Activated CD4-positive, alpha-beta T cell treated with anti-CD3 and anti-CD28 coated beads for 36 hours (primary cell): Measurements from ENCODE around the gene CA10. TPM values are rescaled to one million over a fixed set of nuclear protein-coding genes. Genes with fewer than 3 reads are reported as not detected.

Experiments
- ATAC-seq: fragments of 200-7000 bp; cut with Tn5 transposase; one replicate; pipeline ENCODE4 v1.10.0; 2021; ENCODE audit warnings: mild to moderate bottlenecking, moderate library complexity
- CTCF ChIA-PET: fragments of 350-600 bp; sonication (Branson Sonifier 250); formaldehyde crosslinking; loops from one replicate; lab custom pipeline; 2021; ENCODE audit warnings: antibody characterized with exemption; lab: Charles Lee
- POLR2A ChIA-PET: fragments of 350-600 bp; sonication (Branson Sonifier 250); formaldehyde crosslinking; loops from one replicate; lab custom pipeline; 2021; ENCODE audit warnings: antibody characterized with exemption, inconsistent platforms; lab: Charles Lee
- DNase-seq: peaks from one replicate; pipeline ENCODE4 v3.0.0-alpha.2; 2020
- H3K27ac Mint-ChIP-seq: one replicate; pipeline ENCODE4 v1.8.0; 2021; ENCODE audit warnings: mixed read lengths
- H3K27me3 Mint-ChIP-seq: one replicate; pipeline ENCODE4 v1.8.0; 2021; ENCODE audit warnings: mixed read lengths
- H3K36me3 Mint-ChIP-seq: one replicate; pipeline ENCODE4 v1.8.0; 2021; ENCODE audit warnings: low read depth, mixed read lengths
- H3K4me1 Mint-ChIP-seq: one replicate; pipeline ENCODE4 v1.8.0; 2021; ENCODE audit warnings: mixed read lengths
- H3K4me3 Mint-ChIP-seq: one replicate; pipeline ENCODE4 v1.8.0; 2021; ENCODE audit warnings: mild to moderate bottlenecking, moderate library complexity, mixed read lengths
- H3K9me3 Mint-ChIP-seq: one replicate; pipeline ENCODE4 v1.8.0; 2021; ENCODE audit warnings: low read depth, mixed read lengths
- intact Hi-C, 2 experiments: fragments of 100-400 bp; cut with DNase I in 1 of 2; cut with micrococcal nuclease in 1 of 2; formaldehyde crosslinking; loops; one replicate each; pipeline versions ENCODE4 v1.14.2 to v1.15.1; 2022 to 2024; cut with DNase I, micrococcal nuclease
- total RNA-seq, 2 experiments: library from RNA; stranded (reverse); gene quantifications; one replicate each; pipeline ENCODE4 v1.2.3, GENCODE V29; 2021

Gene CA10
- total RNA-seq, 2 experiments from 2014 or later = not detected

DNA sequence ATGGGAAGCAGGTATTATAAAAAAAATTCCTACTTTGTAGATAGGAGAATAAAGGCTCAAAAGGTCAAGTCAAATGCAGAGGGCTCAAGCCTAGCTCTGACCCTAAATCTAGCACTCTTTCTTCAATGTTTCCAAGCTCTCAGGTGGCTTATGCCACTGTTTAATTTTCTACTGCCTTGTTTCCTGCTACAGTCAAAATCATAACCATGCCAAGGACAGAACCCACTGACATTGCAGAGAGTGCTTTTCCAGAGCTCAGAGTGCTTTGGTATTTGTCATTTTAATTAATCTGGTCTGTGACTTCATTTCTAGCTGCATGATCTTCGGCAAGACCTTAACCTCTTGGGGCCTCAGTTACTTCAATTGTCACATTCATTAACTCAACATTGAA, 344.7 kb downstream of the CA10 start:
- no peak for DNase-seq
- ChIA-PET POLR2A (no interaction called here), CTCF (no interaction called here)
- Mint-ChIP-seq H3K4me3 (no peak overlapping the region), H3K27me3 (peaks cover 14% of the 10 kb centered on the region), H3K9me3 (no peaks in the 10 kb centered on the region), H3K4me1 (peaks cover 2% of the 10 kb centered on the region), H3K36me3 (no peaks in the 10 kb centered on the region), H3K27ac (no peak overlapping the region)
- no peak for ATAC-seq
- intact Hi-C loops = no loop called here

DNA sequence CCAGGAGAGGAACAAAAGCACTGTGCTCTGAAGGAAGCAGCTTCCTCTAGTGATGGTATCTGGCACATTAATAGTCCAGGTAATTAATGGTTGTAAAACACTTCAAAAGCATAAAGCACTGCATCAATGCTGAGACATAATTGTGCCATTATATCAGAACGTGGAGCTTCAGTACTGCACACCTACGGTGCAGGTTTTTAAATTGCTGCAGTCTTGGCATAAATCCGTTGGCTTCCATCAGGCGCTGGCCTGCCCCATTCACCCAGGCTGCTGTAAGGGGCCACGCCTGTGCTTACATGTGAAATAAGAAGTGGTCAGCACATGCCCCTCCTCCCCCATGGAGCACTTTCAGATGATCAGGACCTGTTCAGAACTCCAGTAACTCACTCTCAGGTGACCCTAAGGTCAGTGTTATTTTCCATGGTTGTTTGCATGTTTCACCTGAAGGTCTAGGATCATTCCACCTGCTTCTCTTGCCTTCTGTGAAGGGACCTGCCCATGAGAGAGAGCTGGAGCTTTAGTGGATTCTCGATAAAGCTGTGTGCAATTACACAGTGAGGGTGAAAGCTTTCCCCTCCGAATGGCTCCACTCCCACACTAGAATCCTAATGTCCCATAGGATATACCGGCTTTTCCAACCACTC, 345.3 kb downstream of the CA10 start:
- no peaks in the 10 kb centered on the region for H3K36me3 Mint-ChIP-seq
- intact Hi-C loops = no loop called here
- CTCF ChIA-PET = no interaction called here

GRCh38 chr17:51807460-51807859, 351.1 kb downstream of the CA10 start:
- intact Hi-C loops = no loop called here
- DNase-seq (no peak), ATAC-seq (no peak)
- Mint-ChIP-seq H3K4me1 (no peaks in the 10 kb centered on the region), H3K27ac (no peak overlapping the region), H3K9me3 (no peaks in the 10 kb centered on the region), H3K27me3 (peaks cover 16% of the 10 kb centered on the region), H3K36me3 (no peaks in the 10 kb centered on the region), H3K4me3 (no peak overlapping the region)
- POLR2A ChIA-PET = no interaction called here
- CTCF ChIA-PET = no interaction called here

More for the DNA sequence above, 345.3 kb downstream of the CA10 start:
- ATAC-seq (no peak), DNase-seq (no peak)
- H3K9me3 Mint-ChIP-seq = no peaks in the 10 kb centered on the region
- H3K4me1 Mint-ChIP-seq = no peaks in the 10 kb centered on the region
- no peak overlapping the region for H3K4me3 Mint-ChIP-seq
- peaks cover 14% of the 10 kb centered on the region for H3K27me3 Mint-ChIP-seq
- POLR2A ChIA-PET = no interaction called here
- H3K27ac Mint-ChIP-seq = no peak overlapping the region

- no peaks in the 10 kb centered on the region for H3K36me3 Mint-ChIP-seq
- ATAC-seq = no peak
- H3K27ac Mint-ChIP-seq = no peak overlapping the region
- peaks cover 14% of the 10 kb centered on the region for H3K27me3 Mint-ChIP-seq
- peaks cover 3% of the 10 kb centered on the region for H3K4me1 Mint-ChIP-seq
- CTCF ChIA-PET = no interaction called here
- DNase-seq = no peak
- intact Hi-C loops = no loop called here
- no peak overlapping the region for H3K4me3 Mint-ChIP-seq
- POLR2A ChIA-PET = no interaction called here
- H3K9me3 Mint-ChIP-seq = no peaks in the 10 kb centered on the region
These were observed 352.7 kb downstream of the CA10 start for GRCh38 chr17:51805765-51806164.

GRCh38 chr17:51805185-51805584, 353.3 kb downstream of the CA10 start:
- peaks cover 3% of the 10 kb centered on the region for H3K4me1 Mint-ChIP-seq
- H3K9me3 Mint-ChIP-seq = no peaks in the 10 kb centered on the region
- H3K36me3 Mint-ChIP-seq = no peaks in the 10 kb centered on the region
- no peak for ATAC-seq
- peaks cover 11% of the 10 kb centered on the region for H3K27me3 Mint-ChIP-seq
- no peak overlapping the region for H3K4me3 Mint-ChIP-seq
- POLR2A ChIA-PET = no interaction called here
- no peak overlapping the region for H3K27ac Mint-ChIP-seq
- CTCF ChIA-PET = no interaction called here
- intact Hi-C loops = no loop called here
- no peak for DNase-seq

DNA sequence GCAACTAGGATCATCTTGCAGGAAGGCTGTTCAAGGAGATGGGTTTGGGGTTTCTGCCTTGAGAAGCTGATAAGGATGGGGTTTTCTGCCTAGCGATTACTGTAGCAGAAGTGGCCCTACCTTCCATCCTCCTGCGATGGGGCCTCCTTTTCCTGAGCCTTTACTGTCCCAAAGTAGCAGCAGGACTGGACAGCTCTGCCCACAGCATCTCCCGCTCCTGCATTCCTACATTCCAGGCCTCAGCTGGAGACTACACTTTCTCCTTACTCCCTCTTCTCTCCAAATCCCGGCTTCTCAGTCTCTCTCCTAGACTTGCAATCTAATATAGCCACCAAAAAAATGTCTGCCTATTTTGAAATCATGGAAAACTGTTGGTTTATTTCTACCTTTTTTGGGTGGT, 355.4 kb downstream of the CA10 start:
- Mint-ChIP-seq H3K27ac (no peak overlapping the region), H3K27me3 (peaks cover 7% of the 10 kb centered on the region), H3K4me1 (peaks cover 3% of the 10 kb centered on the region), H3K9me3 (no peaks in the 10 kb centered on the region), H3K4me3 (no peak overlapping the region), H3K36me3 (no peaks in the 10 kb centered on the region)
- ATAC-seq (no peak), DNase-seq (no peak)
- intact Hi-C loops = no loop called here
- ChIA-PET POLR2A (no interaction called here), CTCF (no interaction called here)

GRCh38 chr17:51802544-51802943, 356.0 kb downstream of the CA10 start:
- POLR2A ChIA-PET = no interaction called here
- H3K9me3 Mint-ChIP-seq = no peaks in the 10 kb centered on the region
- peaks cover 3% of the 10 kb centered on the region for H3K4me1 Mint-ChIP-seq
- no peak overlapping the region for H3K4me3 Mint-ChIP-seq
- CTCF ChIA-PET = no interaction called here
- DNase-seq = no peak
- H3K27ac Mint-ChIP-seq = no peak overlapping the region
- intact Hi-C loops = no loop called here
- no peak for ATAC-seq
- no peaks in the 10 kb centered on the region for H3K36me3 Mint-ChIP-seq
- H3K27me3 Mint-ChIP-seq = peaks cover 7% of the 10 kb centered on the region

GRCh38 chr17:51801626-51802025, 356.9 kb downstream of the CA10 start:
- DNase-seq = no peak
- Mint-ChIP-seq H3K9me3 (no peaks in the 10 kb centered on the region), H3K36me3 (no peaks in the 10 kb centered on the region), H3K4me3 (no peak overlapping the region), H3K4me1 (peaks cover 3% of the 10 kb centered on the region), H3K27me3 (peaks cover 11% of the 10 kb centered on the region), H3K27ac (no peak overlapping the region)
- intact Hi-C loops = no loop called here
- no peak for ATAC-seq
- ChIA-PET CTCF (no interaction called here), POLR2A (no interaction called here)

GRCh38 chr17:51799981-51800380, 358.5 kb downstream of the CA10 start:
- Mint-ChIP-seq H3K4me1 (peaks cover 3% of the 10 kb centered on the region), H3K9me3 (no peaks in the 10 kb centered on the region), H3K27ac (no peak overlapping the region), H3K36me3 (no peaks in the 10 kb centered on the region), H3K4me3 (no peak overlapping the region), H3K27me3 (peaks cover 10% of the 10 kb centered on the region)
- no peak for DNase-seq
- no peak for ATAC-seq
- intact Hi-C loops = no loop called here
- POLR2A ChIA-PET = no interaction called here
- CTCF ChIA-PET = no interaction called here

DNA sequence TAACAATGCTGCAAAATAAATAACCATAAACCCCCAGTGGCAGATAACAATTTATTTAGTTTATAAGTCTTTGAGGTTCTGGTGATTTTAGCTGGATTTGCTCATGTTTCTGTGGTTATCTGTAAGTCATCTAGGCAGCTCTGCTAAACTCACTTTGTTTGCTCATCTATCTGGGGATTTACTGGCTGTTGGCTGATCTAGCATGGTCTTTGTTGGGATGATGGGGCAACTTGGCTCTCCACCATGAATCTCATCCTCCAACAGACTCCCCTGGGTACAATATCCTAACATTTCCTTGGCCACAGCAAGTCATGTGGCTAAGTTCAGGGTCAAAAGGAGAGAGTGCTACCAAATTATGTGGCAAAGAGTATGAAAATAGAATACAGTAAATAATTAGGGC, 359.3 kb downstream of the CA10 start:
- peaks cover 9% of the 10 kb centered on the region for H3K27me3 Mint-ChIP-seq
- no peak for DNase-seq
- H3K4me1 Mint-ChIP-seq = peaks cover 3% of the 10 kb centered on the region
- ChIA-PET CTCF (no interaction called here), POLR2A (no interaction called here)
- no peaks in the 10 kb centered on the region for H3K36me3 Mint-ChIP-seq
- ATAC-seq = no peak
- no peak overlapping the region for H3K27ac Mint-ChIP-seq
- no peak overlapping the region for H3K4me3 Mint-ChIP-seq
- intact Hi-C loops = no loop called here
- no peaks in the 10 kb centered on the region for H3K9me3 Mint-ChIP-seq

GRCh38 chr17:51797150-51797549, 361.4 kb downstream of the CA10 start:
- ATAC-seq (no peak), DNase-seq (no peak)
- ChIA-PET CTCF (no interaction called here), POLR2A (no interaction called here)
- H3K4me1 Mint-ChIP-seq = peaks cover 3% of the 10 kb centered on the region
- peaks cover 10% of the 10 kb centered on the region for H3K27me3 Mint-ChIP-seq
- H3K36me3 Mint-ChIP-seq = no peaks in the 10 kb centered on the region
- H3K4me3 Mint-ChIP-seq = no peak overlapping the region
- intact Hi-C loops = no loop called here
- H3K27ac Mint-ChIP-seq = no peak overlapping the region
- H3K9me3 Mint-ChIP-seq = no peaks in the 10 kb centered on the region

- Mint-ChIP-seq H3K4me3 (no peak overlapping the region), H3K4me1 (no peaks in the 10 kb centered on the region), H3K27ac (no peak overlapping the region), H3K9me3 (no peaks in the 10 kb centered on the region), H3K36me3 (no peaks in the 10 kb centered on the region), H3K27me3 (peaks cover 8% of the 10 kb centered on the region)
- ChIA-PET POLR2A (no interaction called here), CTCF (no interaction called here)
- DNase-seq (no peak), ATAC-seq (no peak)
- intact Hi-C loops = no loop called here
These were observed 362.5 kb downstream of the CA10 start for GRCh38 chr17:51796026-51796425.

- Mint-ChIP-seq H3K27me3 (peaks cover 8% of the 10 kb centered on the region), H3K36me3 (no peaks in the 10 kb centered on the region), H3K4me1 (no peaks in the 10 kb centered on the region), H3K9me3 (no peaks in the 10 kb centered on the region), H3K27ac (no peak overlapping the region), H3K4me3 (no peak overlapping the region)
- DNase-seq = no peak
- ATAC-seq = no peak
- intact Hi-C loops = no loop called here
- POLR2A ChIA-PET = no interaction called here
- CTCF ChIA-PET = no interaction called here
These were observed 363.1 kb downstream of the CA10 start for GRCh38 chr17:51795401-51795800.
